Aorta (tissue), 5 donors: Measurements from ENCODE around the gene GPR171. TPM values are rescaled to one million over a fixed set of nuclear protein-coding genes. Genes with fewer than 3 reads are reported as not detected.

Experiments used
- ATAC-seq: fragments of 200-7000 bp; cut with Tn5 transposase; one replicate; pipeline ENCODE4 v1.9.1; 2022; ENCODE audit warnings: moderate library complexity; ENCODE audit not compliant: low FRiP score
- DNase-seq, 2 donors: peaks; one replicate each; pipeline ENCODE4 v3.0.0-alpha.2; 2020
- H3K27ac ChIP-seq, 2 donors: one replicate each; pipeline ENCODE4 v1.5.1; 2013; ENCODE audit warnings: low read length in 2 of 2, mild to moderate bottlenecking in 2 of 2, moderate library complexity in 2 of 2, control low read depth in 1 of 2, inconsistent platforms in 1 of 2, low read depth in 1 of 2
- H3K27me3 ChIP-seq, 2 donors: one replicate each; pipeline ENCODE4 v1.6.1; 2013; ENCODE audit warnings: control low read depth in 1 of 2, low read length in 1 of 2, mild to moderate bottlenecking in 1 of 2, moderate library complexity in 1 of 2; ENCODE audit not compliant: insufficient read depth in 2 of 2, control insufficient read depth in 1 of 2
- H3K36me3 ChIP-seq, 2 donors: one replicate each; pipeline ENCODE4 v1.6.1; 2013; ENCODE audit warnings: control low read depth in 1 of 2, low read length in 1 of 2, mild to moderate bottlenecking in 1 of 2; ENCODE audit not compliant: insufficient read depth in 2 of 2, control insufficient read depth in 1 of 2
- H3K4me1 ChIP-seq, 2 donors: one replicate each; pipeline ENCODE4 v1.6.1; 2013; ENCODE audit warnings: low read length in 2 of 2, control low read depth in 1 of 2, mild to moderate bottlenecking in 1 of 2, moderate library complexity in 1 of 2; ENCODE audit not compliant: insufficient read depth in 2 of 2, control insufficient read depth in 1 of 2
- H3K4me3 ChIP-seq, 2 donors: one replicate each; pipeline ENCODE4 v1.5.1; 2013; ENCODE audit warnings: low read length in 2 of 2, control low read depth in 1 of 2, mild to moderate bottlenecking in 1 of 2
- H3K9me3 ChIP-seq: one replicate; pipeline ENCODE4 v1.6.1; 2013; ENCODE audit warnings: mild to moderate bottlenecking, low read length; ENCODE audit not compliant: control insufficient read depth
- WGBS, 2 donors: extraction: QIAGEN DNeasy Blood & Tissue Kit; methylation state at CpG; one replicate each; pipeline ENCODE4 v1.1.7; 2013; 5-methylcytosine and 5-hydroxymethylcytosine counted together
- intact Hi-C, 2 donors: fragments of 100-400 bp; cut with DNase I; formaldehyde crosslinking; loops; one replicate each; pipeline versions ENCODE4 v1.14.2 to v1.15.0; 2022
- polyA plus RNA-seq, 2 donors: library from polyadenylated mRNA; stranded (reverse); fragments of 200-250 nt; gene quantifications; one replicate each; pipeline ENCODE4 v1.2.3, GENCODE V29; 2013
- total RNA-seq, 2 donors: library from RNA; stranded (reverse); fragmentation: NEBNext Ultra II Directional; extraction: Animal tissue kit (Norgen Biotek cat#: 25700); gene quantifications; one replicate each; pipeline ENCODE4 v1.2.1, GENCODE V29; 2021
- donor health status: healthy with polysubstance abuse.
- donor health status: Bipolar disorder and iron deficiency.
- donor health status: DM: no; HTN: no; CAD: no.
- donor health status: DM: no; HTN: no; CAD: no.
- donor health status: DM: yes; HTN: yes; CAD: no.

GPR171 gene
- total and polyA plus RNA-seq, 4 donors = 0.96 to 1.2 (median 1.0) TPM; not detected in 1

- Histone ChIP-seq H3K27ac (no peak overlapping the region), H3K4me1 (no peaks in the 10 kb centered on the region), H3K36me3 (no peaks in the 10 kb centered on the region), H3K27me3 (no peaks in the 10 kb centered on the region), H3K4me3 (no peak overlapping the region), H3K9me3 (no peaks in the 10 kb centered on the region)
- ATAC-seq (no peak), DNase-seq (no peak)
- intact Hi-C loops = no loop called here
These were observed 6.6 kb downstream of the GPR171 start for GRCh38 chr3:151196434-151196833.

DNA sequence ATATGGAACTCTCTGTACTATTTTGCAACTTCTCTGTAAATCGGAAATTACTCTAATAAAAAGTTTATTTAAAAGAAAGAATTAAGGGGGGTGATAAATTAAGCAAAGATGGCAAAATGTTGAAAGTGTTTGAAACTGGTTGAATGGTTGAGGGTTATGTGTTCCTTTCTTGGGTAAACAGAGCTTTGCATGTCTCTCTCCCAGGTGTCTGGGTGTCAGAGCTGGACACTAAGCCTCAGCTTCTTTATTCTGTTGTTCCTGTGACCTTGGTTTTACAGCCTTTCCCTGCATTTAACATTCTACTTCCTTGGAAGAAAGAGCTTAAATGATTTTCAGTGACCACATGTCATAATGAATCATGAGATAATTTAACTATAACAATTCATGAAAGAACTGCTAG, 7.2 kb downstream of the GPR171 start:
- ATAC-seq = no peak
- WGBS, 2 donors = 86 to 94% methylated on average over 1 of the region's 1 CpG

GRCh38 chr3:151192545-151192944, 10.5 kb downstream of the GPR171 start:
- WGBS, 2 donors = 97% methylated on average over 6 of the region's 6 CpGs
- Histone ChIP-seq H3K4me3 (no peak overlapping the region), H3K4me1 (no peaks in the 10 kb centered on the region), H3K27me3 (no peaks in the 10 kb centered on the region), H3K27ac (no peak overlapping the region), H3K36me3 (no peaks in the 10 kb centered on the region), H3K9me3 (no peaks in the 10 kb centered on the region)
- intact Hi-C loops = no loop called here
- no peak for ATAC-seq
- DNase-seq = no peak

More for the DNA sequence above, 7.2 kb downstream of the GPR171 start:
- intact Hi-C loops = no loop called here
- Histone ChIP-seq H3K27me3 (no peaks in the 10 kb centered on the region), H3K9me3 (no peaks in the 10 kb centered on the region), H3K4me3 (no peak overlapping the region), H3K36me3 (no peaks in the 10 kb centered on the region), H3K4me1 (no peaks in the 10 kb centered on the region), H3K27ac (no peak overlapping the region)
- DNase-seq = no peak

GRCh38 chr3:151191095-151191494, 11.9 kb downstream of the GPR171 start:
- whole genome bisulfite sequencing, 2 donors = 89 to 90% methylated on average over 1 of the region's 1 CpG
- ATAC-seq (no peak), DNase-seq (no peak)
- no peaks in the 10 kb centered on the region for H3K27me3 ChIP-seq
- no peaks in the 10 kb centered on the region for H3K4me1 ChIP-seq
- H3K36me3 ChIP-seq = no peaks in the 10 kb centered on the region
- H3K4me3 ChIP-seq = no peak overlapping the region
- H3K9me3 ChIP-seq = peaks cover 1% of the 10 kb centered on the region
- intact Hi-C loops = no loop called here
- H3K27ac ChIP-seq = no peak overlapping the region

DNA sequence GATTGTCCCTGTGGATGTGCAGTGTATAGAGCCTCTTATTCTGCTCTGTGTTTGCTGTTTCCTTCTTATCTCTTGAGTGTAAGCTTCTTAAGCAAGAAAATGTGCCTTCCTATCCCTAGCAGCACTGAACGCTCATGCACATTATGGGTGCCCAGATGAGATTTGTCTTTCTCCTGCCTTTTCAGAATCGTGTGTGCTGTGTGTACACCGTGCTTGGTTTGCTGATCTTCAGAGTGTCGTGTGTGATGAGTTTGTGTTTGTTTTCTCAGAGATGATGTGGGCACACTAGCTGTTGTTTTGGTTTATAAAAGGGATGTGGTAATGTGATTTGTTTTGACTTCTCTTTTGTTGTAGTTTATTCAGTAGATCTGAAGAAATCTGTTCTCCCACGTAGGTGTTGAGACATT, 19.7 kb downstream of the GPR171 start:
- no peak overlapping the region for H3K4me3 ChIP-seq
- no peak for ATAC-seq
- WGBS, 2 donors = 84 to 85% methylated on average over 5 of the region's 5 CpGs
- H3K9me3 ChIP-seq = peaks cover 1% of the 10 kb centered on the region
- H3K27ac ChIP-seq = no peak overlapping the region
- intact Hi-C loops = no loop called here
- H3K36me3 ChIP-seq = no peaks in the 10 kb centered on the region
- no peaks in the 10 kb centered on the region for H3K4me1 ChIP-seq
- no peak for DNase-seq
- H3K27me3 ChIP-seq = no peaks in the 10 kb centered on the region

DNA sequence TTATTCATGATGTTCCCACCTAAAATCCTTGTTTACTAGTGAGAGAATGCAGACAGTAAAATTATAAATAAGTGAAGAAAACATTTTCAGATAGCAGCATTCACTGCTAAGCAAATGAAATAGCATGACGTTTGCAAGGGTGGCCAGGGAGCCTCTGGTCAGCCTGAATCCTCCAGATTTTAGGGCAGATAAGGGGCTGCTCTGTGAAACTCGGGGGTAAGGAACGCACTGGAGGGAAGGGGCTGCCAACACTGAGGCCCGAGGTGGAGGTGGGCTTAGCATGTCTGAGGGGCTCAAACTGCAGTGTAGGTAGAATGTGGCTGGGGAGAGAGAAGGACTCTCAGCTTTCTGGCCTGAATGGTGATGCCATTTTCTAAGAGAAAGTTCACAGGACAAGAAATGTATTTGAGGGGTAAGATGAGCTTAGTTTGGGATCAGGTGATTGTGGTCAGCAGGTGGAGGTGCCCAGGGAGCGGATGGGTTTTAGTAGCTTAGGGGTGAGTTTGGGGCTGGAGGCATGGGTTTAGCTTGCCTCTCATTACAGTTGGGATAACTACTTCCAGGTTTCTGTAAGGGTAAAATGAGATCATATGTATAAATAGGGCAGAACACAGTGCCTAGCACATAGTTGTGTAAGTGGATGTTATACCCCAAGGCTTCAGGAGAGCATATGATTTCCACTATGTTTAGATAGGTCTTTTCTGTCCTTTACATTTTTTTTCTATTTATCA, 20.5 kb downstream of the GPR171 start:
- Histone ChIP-seq H3K4me3 (no peak overlapping the region), H3K36me3 (no peaks in the 10 kb centered on the region), H3K9me3 (peaks cover 1% of the 10 kb centered on the region), H3K4me1 (no peaks in the 10 kb centered on the region), H3K27me3 (no peaks in the 10 kb centered on the region), H3K27ac (no peak overlapping the region)
- 57 to 62% methylated on average over 5 of the region's 5 CpGs for WGBS, 2 donors
- no peak for DNase-seq
- intact Hi-C loops = no loop called here
- ATAC-seq = no peak

- DNase-seq (no peak), ATAC-seq (no peak)
- WGBS, 2 donors = 90 to 96% methylated on average over 2 of the region's 2 CpGs
- H3K4me3 ChIP-seq = no peak overlapping the region
- no peaks in the 10 kb centered on the region for H3K4me1 ChIP-seq
- no peaks in the 10 kb centered on the region for H3K36me3 ChIP-seq
- no peaks in the 10 kb centered on the region for H3K9me3 ChIP-seq
- no peak overlapping the region for H3K27ac ChIP-seq
- H3K27me3 ChIP-seq = no peaks in the 10 kb centered on the region
- intact Hi-C loops = no loop called here
These were observed 24.7 kb downstream of the GPR171 start for GRCh38 chr3:151178208-151178845.

DNA sequence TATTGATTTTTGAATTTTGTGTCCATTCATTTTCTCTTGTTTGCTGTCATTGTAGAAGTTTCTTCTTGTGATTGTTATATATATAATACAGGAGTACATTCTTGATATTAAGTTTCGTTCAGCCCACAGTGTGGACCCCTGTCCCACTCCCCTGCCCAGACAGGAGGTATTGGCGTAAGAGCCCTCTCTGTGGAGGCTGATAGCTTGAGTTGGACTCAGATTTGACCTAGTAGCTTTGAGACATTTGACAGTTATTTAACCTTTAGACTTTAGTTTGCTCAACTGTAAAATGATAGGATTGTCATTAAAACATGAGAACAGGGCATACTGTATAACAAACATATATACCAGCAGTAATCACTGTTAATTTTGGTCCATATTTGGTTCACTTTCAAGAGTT, 27.1 kb downstream of the GPR171 start:
- Histone ChIP-seq H3K9me3 (no peaks in the 10 kb centered on the region), H3K27ac (no peak overlapping the region), H3K27me3 (no peaks in the 10 kb centered on the region), H3K4me3 (no peak overlapping the region), H3K36me3 (no peaks in the 10 kb centered on the region), H3K4me1 (no peaks in the 10 kb centered on the region)
- intact Hi-C loops = no loop called here
- ATAC-seq = no peak
- no peak for DNase-seq
- 98 to 99% methylated on average over 2 of the region's 2 CpGs for WGBS, 2 donors

GRCh38 chr3:151174351-151174750, 28.7 kb downstream of the GPR171 start:
- Histone ChIP-seq H3K9me3 (no peaks in the 10 kb centered on the region), H3K4me3 (no peak overlapping the region), H3K36me3 (no peaks in the 10 kb centered on the region), H3K27me3 (no peaks in the 10 kb centered on the region), H3K27ac (no peak overlapping the region), H3K4me1 (no peaks in the 10 kb centered on the region)
- intact Hi-C loops = no loop called here
- DNase-seq = no peak
- 71 to 82% methylated on average over 2 of the region's 2 CpGs for WGBS, 2 donors
- no peak for ATAC-seq
